Keratinocyte (primary cell): Measurements from ENCODE around the gene PRR33. TPM values are rescaled to one million over a fixed set of nuclear protein-coding genes. Genes with fewer than 3 reads are reported as not detected.

Source experiments
- DNase-seq: peaks from one replicate; pipeline ENCODE4 v3.0.0-alpha.2; 2011; ENCODE audit warnings: low read depth, missing footprints, low spot score
- FAIRE-seq: peaks from 2 replicates; lab custom pipeline; 2011; peaks lifted over from hg19 to GRCh38; lab: Jason Lieb, UNC
- H2AFZ ChIP-seq: 2 replicates; pipeline ENCODE4 v1.6.0; 2012; ENCODE audit warnings: low read length, control low read depth, inconsistent platforms; ENCODE audit not compliant: control insufficient read depth
- H3K27ac ChIP-seq: 2 replicates; pipeline ENCODE4 v1.5.1; 2011; ENCODE audit warnings: low read length; ENCODE audit not compliant: control insufficient read depth, insufficient read depth
- H3K27me3 ChIP-seq: 3 replicates; pipeline ENCODE4 v1.6.0; 2011; ENCODE audit warnings: low read length; ENCODE audit not compliant: control insufficient read depth, insufficient read depth; ENCODE audit errors: extremely low read depth
- H3K36me3 ChIP-seq, 2 experiments: 2 replicates in 1 of 2; 3 replicates in 1 of 2; pipeline ENCODE4 v1.5.1; 2011; ENCODE audit warnings: low read length in 2 of 2, mild to moderate bottlenecking in 1 of 2; ENCODE audit not compliant: control insufficient read depth in 2 of 2, insufficient read depth in 2 of 2; ENCODE audit errors: extremely low read depth in 1 of 2
- H3K4me1 ChIP-seq: 3 replicates; pipeline ENCODE4 v1.5.1; 2011; ENCODE audit warnings: low read length; ENCODE audit not compliant: control insufficient read depth, insufficient read depth; ENCODE audit errors: extremely low read depth
- H3K4me2 ChIP-seq: 3 replicates; pipeline ENCODE4 v1.6.0; 2011; ENCODE audit warnings: low read depth, low read length; ENCODE audit not compliant: control insufficient read depth, insufficient read depth; ENCODE audit errors: extremely low read depth
- H3K4me3 ChIP-seq, 3 experiments: fragments of 200-600 bp in 1 of 3; sonication (generic) in 1 of 3; 2 replicates in 2 of 3; 3 replicates in 1 of 3; pipeline ENCODE4 v1.5.1; 2011 to 2016; ENCODE audit warnings: low read length in 3 of 3, mild to moderate bottlenecking in 3 of 3, control low read depth in 2 of 3, inconsistent platforms in 1 of 3, low read depth in 1 of 3, mixed read lengths in 1 of 3, mixed run types in 1 of 3, moderate library complexity in 1 of 3; ENCODE audit not compliant: control insufficient read depth in 2 of 3, insufficient read depth in 2 of 3; ENCODE audit errors: extremely low read depth in 1 of 3
- H3K79me2 ChIP-seq: 2 replicates; pipeline ENCODE4 v1.6.0; 2012; ENCODE audit warnings: low read length; ENCODE audit not compliant: control insufficient read depth, insufficient read depth
- H3K9ac ChIP-seq: 3 replicates; pipeline ENCODE4 v1.6.0; 2011; ENCODE audit warnings: low read length; ENCODE audit not compliant: control insufficient read depth, insufficient read depth; ENCODE audit errors: extremely low read depth
- H3K9me1 ChIP-seq: 3 replicates; pipeline ENCODE4 v1.6.0; 2011; ENCODE audit warnings: low read length; ENCODE audit not compliant: control insufficient read depth, insufficient read depth; ENCODE audit errors: extremely low read depth
- H3K9me3 ChIP-seq: 2 replicates; pipeline ENCODE4 v1.5.1; 2012; ENCODE audit warnings: low read depth, low read length; ENCODE audit not compliant: control insufficient read depth
- H4K20me1 ChIP-seq: 3 replicates; pipeline ENCODE4 v1.6.0; 2011; ENCODE audit warnings: low read length; ENCODE audit not compliant: control insufficient read depth, insufficient read depth; ENCODE audit errors: extremely low read depth
- EZH2 ChIP-seq: IDR thresholded peaks from one replicate; pipeline ENCODE4 v1.6.1; 2012; ENCODE audit warnings: inconsistent platforms, mild to moderate bottlenecking, low read length, moderate library complexity
- dilution Hi-C: fragments of 300-500 bp; cut with MboI; formaldehyde crosslinking; loops from one replicate; pipeline ENCODE4 v1.7.0; 2020; ENCODE audit warnings: low sequenced_read_pairs; ENCODE audit not compliant: extremely low pct_ligation_motif_present
- polyA plus RNA-seq, 5 experiments: library from polyadenylated mRNA; depleted of rRNA in 3 of 5; stranded (reverse) in 3 of 5; stranded (forward) in 1 of 5; unstranded in 1 of 5; fragments of >200 nt; gene quantifications; 1 replicate in 1 of 5; 2 replicates in 3 of 5; 3 replicates in 1 of 5; pipeline versions ENCODE4 v1.2.1 to v1.2.3, GENCODE V29; 2011 to 2012; ENCODE audit warnings: missing spikeins in 2 of 5, low read depth in 1 of 5, low replicate concordance in 1 of 5
- TF ChIP-seq, protein P1 (sequence below), 3 experiments: IDR thresholded peaks in 1 of 3; conservative IDR thresholded peaks in 1 of 3; optimal IDR thresholded peaks in 1 of 3; 2 replicates in 2 of 3; 3 replicates in 1 of 3; pipeline versions ENCODE3 to v1.5.1; 2011; ENCODE audit warnings: low read length in 3 of 3, mild to moderate bottlenecking in 3 of 3, moderate library complexity in 2 of 3, control low read depth in 1 of 3, inconsistent platforms in 1 of 3; ENCODE audit not compliant: insufficient read depth in 2 of 3; ENCODE audit errors: extremely low read depth in 1 of 3

The PRR33 gene
- polyA plus RNA-seq, 1 donor (not counting 4 experiments of a cell fraction or from before 2014, with no cell fraction given), result not detected

DNA sequence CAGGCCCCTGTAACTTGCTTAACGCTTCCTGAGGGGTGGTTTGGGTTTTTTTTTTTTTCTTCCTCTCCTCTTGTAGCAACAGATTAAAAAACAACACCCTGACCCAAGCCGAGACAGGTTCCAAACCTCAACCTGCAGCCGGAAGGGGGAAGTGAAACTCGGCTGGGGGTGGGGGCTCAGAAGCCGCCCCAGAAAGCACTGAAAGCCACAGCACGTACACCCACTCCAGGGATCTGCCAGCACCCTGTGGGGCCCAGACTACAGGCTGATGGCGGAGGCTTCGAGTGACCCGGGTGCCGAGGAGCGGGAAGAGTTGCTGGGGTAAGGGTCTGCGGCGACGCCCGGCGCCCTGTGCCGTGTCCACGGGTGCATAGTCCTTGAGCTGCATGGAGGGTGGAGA is 38.8 kb downstream of the PRR33 start, which contains the start of gene LSP1:
Gene LSP1 (plus strand): TSS at position 208 of the 400 bp plus-strand sequence. CDS start 61 bp downstream, at position 269.
- DNase-seq, result no peak
- Histone ChIP-seq H3K27ac (no peak within 1 kb of the TSS), H3K9me3 (no peaks in the 10 kb centered on the region), H4K20me1 (no peaks in the 10 kb centered on the region), H3K27me3 (peaks cover 5% of the 10 kb centered on the region), H2AFZ (no peak within 1 kb of the TSS), H3K9me1 (no peaks in the 10 kb centered on the region), H3K4me2 (no peak within 1 kb of the TSS), H3K9ac (no peak within 1 kb of the TSS), H3K4me3 (no peak within 1 kb of the TSS), H3K79me2 (no peaks in the 10 kb centered on the region), H3K4me1 (no peaks in the 10 kb centered on the region), H3K36me3 (no peaks in the 10 kb centered on the region)
- FAIRE-seq, result no peak
- no peak for TF ChIP-seq EZH2
- TF ChIP-seq, protein P1, sequence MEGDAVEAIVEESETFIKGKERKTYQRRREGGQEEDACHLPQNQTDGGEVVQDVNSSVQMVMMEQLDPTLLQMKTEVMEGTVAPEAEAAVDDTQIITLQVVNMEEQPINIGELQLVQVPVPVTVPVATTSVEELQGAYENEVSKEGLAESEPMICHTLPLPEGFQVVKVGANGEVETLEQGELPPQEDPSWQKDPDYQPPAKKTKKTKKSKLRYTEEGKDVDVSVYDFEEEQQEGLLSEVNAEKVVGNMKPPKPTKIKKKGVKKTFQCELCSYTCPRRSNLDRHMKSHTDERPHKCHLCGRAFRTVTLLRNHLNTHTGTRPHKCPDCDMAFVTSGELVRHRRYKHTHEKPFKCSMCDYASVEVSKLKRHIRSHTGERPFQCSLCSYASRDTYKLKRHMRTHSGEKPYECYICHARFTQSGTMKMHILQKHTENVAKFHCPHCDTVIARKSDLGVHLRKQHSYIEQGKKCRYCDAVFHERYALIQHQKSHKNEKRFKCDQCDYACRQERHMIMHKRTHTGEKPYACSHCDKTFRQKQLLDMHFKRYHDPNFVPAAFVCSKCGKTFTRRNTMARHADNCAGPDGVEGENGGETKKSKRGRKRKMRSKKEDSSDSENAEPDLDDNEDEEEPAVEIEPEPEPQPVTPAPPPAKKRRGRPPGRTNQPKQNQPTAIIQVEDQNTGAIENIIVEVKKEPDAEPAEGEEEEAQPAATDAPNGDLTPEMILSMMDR (optimal IDR thresholded peaks at IDR 0.05 in 1 of 3, IDR thresholded peaks at IDR 0.05 in 1 of 3, conservative IDR thresholded peaks at IDR 0.05 in 1 of 3; ENCODE audit: extremely low read depth in 1 of 3, insufficient read depth in 2 of 3, low read length in 3 of 3), result no peak
- dilution Hi-C loops, result no loop called here

DNA sequence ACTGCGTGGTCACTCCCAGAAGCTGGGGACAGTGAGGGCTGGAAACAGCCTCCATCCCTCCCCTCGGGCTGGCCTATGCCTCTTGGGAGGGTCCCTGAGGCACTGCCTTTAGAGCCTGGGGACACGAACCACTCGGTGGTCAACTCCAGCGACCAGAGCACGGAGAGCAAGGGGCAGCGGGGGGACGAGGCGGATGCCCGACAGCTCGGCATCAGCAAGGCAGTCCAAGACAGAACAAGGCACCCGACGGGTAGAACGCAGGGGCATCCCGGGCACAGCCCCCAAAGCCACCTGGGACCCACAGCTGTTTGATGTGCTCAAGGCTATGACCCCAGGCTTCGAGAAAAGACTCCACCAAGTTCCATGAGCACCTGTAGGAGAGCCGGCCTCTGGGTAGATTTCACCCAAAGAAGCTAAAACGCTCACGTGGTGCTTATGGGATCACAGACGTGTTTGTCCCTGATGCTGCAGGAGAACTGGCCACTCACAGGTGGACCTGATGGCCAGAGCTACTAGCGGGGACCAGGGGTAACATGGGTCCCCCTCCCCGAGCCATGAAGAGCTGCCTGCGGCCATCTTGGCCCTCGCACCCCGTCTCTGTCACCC is 39.3 kb downstream of the PRR33 start:
- dilution Hi-C loops, result no loop called here
- no peak for FAIRE-seq
- H3K27ac ChIP-seq, result no peak overlapping the region

More for the DNA sequence above, 39.3 kb downstream of the PRR33 start:
- H2AFZ ChIP-seq, result no peak overlapping the region
- no peak for TF ChIP-seq EZH2
- TF ChIP-seq, protein P1 (optimal IDR thresholded peaks at IDR 0.05 in 1 of 3, IDR thresholded peaks at IDR 0.05 in 1 of 3, conservative IDR thresholded peaks at IDR 0.05 in 1 of 3; ENCODE audit: extremely low read depth in 1 of 3, insufficient read depth in 2 of 3, low read length in 3 of 3), result no peak
- no peaks in the 10 kb centered on the region for H3K9me3 ChIP-seq
- no peaks in the 10 kb centered on the region for H4K20me1 ChIP-seq
- H3K4me1 ChIP-seq, result no peaks in the 10 kb centered on the region
- H3K79me2 ChIP-seq, result no peaks in the 10 kb centered on the region
- H3K27me3 ChIP-seq, result peaks cover 5% of the 10 kb centered on the region
- no peaks in the 10 kb centered on the region for H3K9me1 ChIP-seq
- no peaks in the 10 kb centered on the region for H3K36me3 ChIP-seq
- H3K4me2 ChIP-seq, result no peak overlapping the region
- no peak overlapping the region for H3K9ac ChIP-seq
- H3K4me3 ChIP-seq, result no peak overlapping the region
- DNase-seq, result no peak
